ENCODE data around the gene GSTM3. TPM values are rescaled to one million over a fixed set of nuclear protein-coding genes. Genes with fewer than 3 reads are reported as not detected.

Gene GSTM3
- total RNA-seq, 2 experiments from 2014 or later, result not detected

DNA sequence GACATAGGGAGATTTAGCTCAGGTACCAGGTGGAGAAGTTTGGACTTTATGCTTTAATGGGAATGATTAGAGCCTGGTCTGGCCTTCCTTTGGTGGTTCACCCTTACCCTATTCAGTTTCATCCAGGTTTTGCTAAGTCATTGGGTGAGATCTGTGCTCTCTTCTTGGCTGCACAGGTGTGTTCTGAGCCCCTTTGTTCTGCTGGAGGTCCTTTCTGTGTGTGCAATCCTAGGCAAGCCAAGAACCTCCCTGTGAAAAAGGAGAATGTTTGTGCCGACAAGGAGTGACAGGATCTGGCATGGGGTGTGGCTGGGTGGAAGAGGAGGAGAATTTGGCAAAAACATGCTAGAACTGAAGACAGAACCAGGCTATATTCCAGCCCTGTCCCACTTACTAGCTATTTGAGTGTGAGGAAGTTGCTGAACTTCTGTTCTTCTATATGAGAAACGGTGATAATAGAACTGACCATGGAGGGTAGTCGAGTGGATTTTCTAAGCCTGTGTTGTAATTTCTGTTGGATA, 24.2 kb downstream of the GSTM3 start:
- no TSS peak for BruUV-seq (replicated peaks)
- Histone ChIP-seq H3K9me3 (ENCODE audit: low read length) (no peaks in the 10 kb centered on the region), H4K20me1 (ENCODE audit: insufficient read depth, low read length) (no peaks in the 10 kb centered on the region), H3K4me3 (ENCODE audit: low read depth, low read length, poor library complexity, severe bottlenecking) (no peak overlapping the region), H2AFZ (ENCODE audit: low read length) (no peak overlapping the region), H3K4me1 (ENCODE audit: insufficient read depth, low read length, poor library complexity, severe bottlenecking) (no peaks in the 10 kb centered on the region), H3K79me2 (ENCODE audit: insufficient read depth, low read depth, low read length) (no peaks in the 10 kb centered on the region), H3K27ac (ENCODE audit: low read depth, low read length, poor library complexity, severe bottlenecking) (no peak overlapping the region), H3K36me3 (ENCODE audit: insufficient read depth, low read length) (no peaks in the 10 kb centered on the region), H3K9me2 (ENCODE audit: insufficient read depth, low read length) (no peaks in the 10 kb centered on the region), H3K4me2 (ENCODE audit: low read length) (no peak overlapping the region)
- intact Hi-C loops (cut with micrococcal nuclease; ENCODE audit: unreplicated experiment), result no loop called here
- ChIA-PET POLR2A (no interaction called here), CTCF (ENCODE audit: unreplicated experiment) (no interaction called here)
- no peak for TF ChIP-seq EZH2phosphoT487 (IDR thresholded peaks at IDR 0.05; ENCODE audit: borderline replicate concordance, low read depth, low read length)
- TF ChIP-seq, protein P1, sequence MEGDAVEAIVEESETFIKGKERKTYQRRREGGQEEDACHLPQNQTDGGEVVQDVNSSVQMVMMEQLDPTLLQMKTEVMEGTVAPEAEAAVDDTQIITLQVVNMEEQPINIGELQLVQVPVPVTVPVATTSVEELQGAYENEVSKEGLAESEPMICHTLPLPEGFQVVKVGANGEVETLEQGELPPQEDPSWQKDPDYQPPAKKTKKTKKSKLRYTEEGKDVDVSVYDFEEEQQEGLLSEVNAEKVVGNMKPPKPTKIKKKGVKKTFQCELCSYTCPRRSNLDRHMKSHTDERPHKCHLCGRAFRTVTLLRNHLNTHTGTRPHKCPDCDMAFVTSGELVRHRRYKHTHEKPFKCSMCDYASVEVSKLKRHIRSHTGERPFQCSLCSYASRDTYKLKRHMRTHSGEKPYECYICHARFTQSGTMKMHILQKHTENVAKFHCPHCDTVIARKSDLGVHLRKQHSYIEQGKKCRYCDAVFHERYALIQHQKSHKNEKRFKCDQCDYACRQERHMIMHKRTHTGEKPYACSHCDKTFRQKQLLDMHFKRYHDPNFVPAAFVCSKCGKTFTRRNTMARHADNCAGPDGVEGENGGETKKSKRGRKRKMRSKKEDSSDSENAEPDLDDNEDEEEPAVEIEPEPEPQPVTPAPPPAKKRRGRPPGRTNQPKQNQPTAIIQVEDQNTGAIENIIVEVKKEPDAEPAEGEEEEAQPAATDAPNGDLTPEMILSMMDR (conservative IDR thresholded peaks at IDR 0.05; ENCODE audit: low read length), result no peak
- DNase-seq (ENCODE audit: low spot score), result no peak

DNA sequence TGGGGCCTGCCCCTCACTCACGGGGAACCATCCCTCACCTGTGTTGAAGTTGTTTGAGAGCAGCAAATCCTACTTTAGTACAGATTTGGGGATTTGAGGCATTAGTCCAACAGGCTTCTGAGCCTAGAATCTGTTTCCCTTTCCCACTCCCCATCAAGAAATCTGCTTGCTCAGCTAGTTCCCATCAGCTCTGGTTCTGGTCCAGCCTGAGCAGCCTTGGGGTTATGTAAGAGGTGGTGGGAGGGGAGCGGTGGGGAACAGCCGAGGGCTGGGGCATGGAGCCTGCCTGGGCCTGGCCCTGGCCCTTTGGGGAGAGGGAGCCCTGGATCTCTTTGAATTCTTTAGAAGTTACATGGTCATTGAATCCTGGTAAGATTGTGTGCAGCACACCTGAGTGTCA, 24.7 kb downstream of the GSTM3 start:
- CTCF ChIA-PET (ENCODE audit: unreplicated experiment), result no interaction called here
- BruUV-seq (replicated peaks), result no TSS peak
- intact Hi-C loops (cut with micrococcal nuclease; ENCODE audit: unreplicated experiment), result no loop called here

DNA sequence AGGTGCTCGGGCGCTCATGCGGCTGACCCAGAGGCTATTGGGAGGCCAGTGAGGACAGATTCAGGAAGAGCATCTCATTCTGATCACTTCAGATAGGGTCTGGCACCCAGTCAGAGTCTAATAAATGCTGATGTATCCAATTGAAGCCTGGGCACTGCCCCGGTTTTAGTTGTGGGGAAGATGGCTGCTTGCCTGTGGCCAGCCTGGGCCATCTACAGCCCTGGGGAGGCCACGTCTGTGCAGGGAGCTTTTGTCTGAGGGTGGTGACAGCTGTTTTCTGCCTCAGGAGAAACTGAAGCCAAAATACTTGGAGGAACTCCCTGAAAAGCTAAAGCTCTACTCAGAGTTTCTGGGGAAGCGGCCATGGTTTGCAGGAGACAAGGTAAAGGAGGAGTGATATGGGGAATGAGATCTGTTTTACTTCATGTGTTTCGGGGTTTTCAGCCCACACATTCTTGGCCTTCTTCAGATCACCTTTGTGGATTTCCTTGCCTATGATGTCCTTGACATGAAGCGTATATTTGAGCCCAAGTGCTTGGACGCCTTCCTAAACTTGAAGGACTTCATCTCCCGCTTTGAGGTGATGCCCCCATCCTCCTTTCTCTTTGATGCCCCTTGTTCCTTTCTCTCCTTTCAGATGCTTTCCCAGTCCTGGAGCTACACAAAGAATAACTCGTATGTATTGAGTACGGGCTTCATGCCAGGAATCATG, 26.0 kb downstream of the GSTM3 start:
- intact Hi-C loops (cut with micrococcal nuclease; ENCODE audit: unreplicated experiment), result no loop called here

More for the DNA sequence above, 24.7 kb downstream of the GSTM3 start:
- H3K79me2 ChIP-seq (ENCODE audit: insufficient read depth, low read depth, low read length), result no peaks in the 10 kb centered on the region
- no peaks in the 10 kb centered on the region for H4K20me1 ChIP-seq (ENCODE audit: insufficient read depth, low read length)
- H3K9me3 ChIP-seq (ENCODE audit: low read length), result no peaks in the 10 kb centered on the region
- TF ChIP-seq EZH2phosphoT487 (IDR thresholded peaks at IDR 0.05; ENCODE audit: borderline replicate concordance, low read depth, low read length), result no peak
- TF ChIP-seq, protein P1 (conservative IDR thresholded peaks at IDR 0.05; ENCODE audit: low read length), result no peak
- no peak overlapping the region for H3K4me2 ChIP-seq (ENCODE audit: low read length)
- no peaks in the 10 kb centered on the region for H3K9me2 ChIP-seq (ENCODE audit: insufficient read depth, low read length)
- H3K36me3 ChIP-seq (ENCODE audit: insufficient read depth, low read length), result no peaks in the 10 kb centered on the region
- no peak for DNase-seq (ENCODE audit: low spot score)
- H2AFZ ChIP-seq (ENCODE audit: low read length), result no peak overlapping the region
- H3K4me1 ChIP-seq (ENCODE audit: insufficient read depth, low read length, poor library complexity, severe bottlenecking), result no peaks in the 10 kb centered on the region
- no peak overlapping the region for H3K4me3 ChIP-seq (ENCODE audit: low read depth, low read length, poor library complexity, severe bottlenecking)
- no peak overlapping the region for H3K27ac ChIP-seq (ENCODE audit: low read depth, low read length, poor library complexity, severe bottlenecking)
- POLR2A ChIA-PET, result no interaction called here

More for the DNA sequence above, 26.0 kb downstream of the GSTM3 start:
- Histone ChIP-seq H3K4me3 (ENCODE audit: low read depth, low read length, poor library complexity, severe bottlenecking) (no peak overlapping the region), H3K4me2 (ENCODE audit: low read length) (no peak overlapping the region), H3K36me3 (ENCODE audit: insufficient read depth, low read length) (no peaks in the 10 kb centered on the region), H2AFZ (ENCODE audit: low read length) (no peak overlapping the region), H3K9me3 (ENCODE audit: low read length) (no peaks in the 10 kb centered on the region), H3K4me1 (ENCODE audit: insufficient read depth, low read length, poor library complexity, severe bottlenecking) (no peaks in the 10 kb centered on the region), H3K27ac (ENCODE audit: low read depth, low read length, poor library complexity, severe bottlenecking) (no peak overlapping the region), H4K20me1 (ENCODE audit: insufficient read depth, low read length) (no peaks in the 10 kb centered on the region), H3K9me2 (ENCODE audit: insufficient read depth, low read length) (no peaks in the 10 kb centered on the region), H3K79me2 (ENCODE audit: insufficient read depth, low read depth, low read length) (no peaks in the 10 kb centered on the region)
- ChIA-PET CTCF (ENCODE audit: unreplicated experiment) (no interaction called here), POLR2A (no interaction called here)
- no TSS peak for BruUV-seq (replicated peaks)
- DNase-seq (ENCODE audit: low spot score), result no peak
- no peak for TF ChIP-seq EZH2phosphoT487 (IDR thresholded peaks at IDR 0.05; ENCODE audit: borderline replicate concordance, low read depth, low read length)
- TF ChIP-seq, protein P1 (conservative IDR thresholded peaks at IDR 0.05; ENCODE audit: low read length), result no peak

All from OCI-LY7 (cell line).